EL (cell line): Measurements from ENCODE around the gene CD300E.
"Not testable (repeated sequence)": the region's sequence is repeated elsewhere in the genome, so short reads cannot be mapped to it uniquely, and the experiment has no call there.

ENCODE experiments used
- DNase-seq: peaks from one replicate; pipeline ENCODE4 v3.0.0-alpha.2; 2016

The CD300E gene

DNA sequence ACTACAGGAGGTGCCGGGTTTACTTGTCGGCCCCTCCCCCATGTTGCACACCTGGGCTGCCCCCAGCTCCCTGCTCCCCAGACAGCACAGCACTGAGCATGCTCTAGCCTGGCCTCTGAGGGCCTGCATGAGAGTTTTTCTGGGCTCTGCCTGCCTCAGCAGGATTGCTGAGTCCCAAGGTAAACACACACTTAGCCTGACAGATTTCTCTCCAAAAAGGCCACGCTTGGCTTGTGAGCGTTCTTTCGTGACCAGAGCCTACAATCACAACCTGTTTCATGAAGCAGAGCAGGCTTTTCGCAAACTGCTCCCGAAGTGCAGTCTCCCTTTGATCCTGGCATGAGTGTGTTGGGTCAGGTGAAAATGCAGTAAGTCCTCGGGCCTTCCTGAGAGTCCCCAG, 9.8 kb upstream of the CD300E start:
- DNase-seq: no peak

DNA sequence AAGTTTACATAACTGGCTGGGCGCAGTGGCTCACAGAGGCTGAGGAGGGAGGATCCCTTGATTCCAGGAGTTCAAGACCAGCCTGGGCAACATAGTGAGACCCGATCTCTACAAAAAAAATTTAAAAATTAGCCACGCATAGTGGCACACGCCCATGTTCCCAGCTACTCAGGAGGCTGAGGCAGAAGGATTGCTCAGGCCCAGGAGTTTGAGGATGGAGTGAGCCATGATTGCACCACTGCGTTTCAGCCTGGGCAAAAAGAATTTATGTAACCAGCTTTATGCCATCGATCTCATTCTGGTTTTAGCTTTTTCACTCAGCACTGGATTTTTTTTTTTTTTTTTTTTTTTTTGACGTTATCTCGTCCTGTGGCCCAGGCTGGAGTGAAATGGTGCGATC, 9.1 kb upstream of the CD300E start:
- no peak for DNase-seq

DNA sequence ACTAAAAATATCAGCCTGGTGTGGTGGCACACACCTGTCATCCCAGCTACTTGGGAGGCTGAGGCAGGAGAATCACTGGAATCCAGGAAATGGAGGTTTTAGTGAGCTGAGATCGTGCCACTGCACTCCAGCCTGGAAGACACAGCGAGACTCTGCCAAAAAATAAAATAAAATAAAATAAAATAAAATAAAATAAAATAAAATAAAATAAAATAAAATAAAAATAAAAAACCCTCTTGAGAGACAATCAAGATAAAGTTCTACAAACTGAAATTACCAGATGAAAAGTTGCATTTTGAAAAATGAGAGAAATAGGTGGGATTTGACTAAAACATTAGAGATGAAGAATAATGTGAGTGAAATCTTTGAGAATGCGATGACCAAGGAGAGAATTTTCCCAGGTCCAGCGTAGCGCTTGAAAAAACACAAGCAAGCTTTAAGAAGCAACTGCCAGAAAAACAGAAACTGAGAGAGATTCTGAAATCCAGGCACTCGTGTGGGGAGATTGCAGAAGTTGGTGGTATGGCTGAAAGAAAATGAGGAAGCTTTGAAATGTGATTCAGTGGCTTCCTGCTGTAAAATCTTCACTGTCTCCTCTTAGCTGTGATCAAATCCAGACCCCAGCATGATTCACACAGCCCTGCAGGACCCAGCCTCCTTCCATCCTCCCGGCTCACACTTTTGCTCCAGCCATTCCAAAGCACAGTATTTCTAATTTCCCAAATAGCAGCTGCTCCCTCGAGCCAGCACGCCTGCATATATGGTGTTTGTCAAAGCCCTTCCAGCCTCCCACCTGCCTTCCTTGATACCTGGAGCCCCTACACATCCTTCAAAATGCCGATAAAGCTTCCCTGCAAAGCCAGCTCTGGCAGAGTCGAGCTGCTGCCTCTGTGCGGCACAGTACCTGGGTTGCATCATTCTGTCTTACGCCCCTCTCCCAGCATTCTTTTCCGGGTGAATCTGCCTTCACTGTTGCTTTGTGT, 8.2 kb upstream of the CD300E start:
- peak; percentile 10 for DNase-seq

DNA sequence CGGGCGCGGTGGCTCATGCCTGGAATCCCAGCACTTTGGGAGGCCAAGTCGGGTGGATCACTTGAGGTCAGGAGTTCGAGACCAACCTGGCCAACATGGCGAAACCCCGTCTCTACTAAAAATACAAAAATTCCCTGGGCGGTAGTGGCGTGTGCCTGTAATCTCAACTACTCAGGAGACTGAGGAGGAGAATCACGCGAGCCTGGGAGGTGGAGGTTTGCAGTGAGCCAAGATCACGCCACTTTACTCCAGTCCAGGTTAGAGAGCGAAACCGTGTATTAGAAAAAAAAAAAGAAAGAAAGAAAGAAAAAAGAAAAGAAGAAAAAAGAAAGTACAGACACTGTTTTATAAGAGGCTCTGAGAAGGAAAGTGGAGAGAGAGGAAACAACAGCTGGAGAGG, 6.7 kb upstream of the CD300E start:
- not testable (repeated sequence) for DNase-seq

DNA sequence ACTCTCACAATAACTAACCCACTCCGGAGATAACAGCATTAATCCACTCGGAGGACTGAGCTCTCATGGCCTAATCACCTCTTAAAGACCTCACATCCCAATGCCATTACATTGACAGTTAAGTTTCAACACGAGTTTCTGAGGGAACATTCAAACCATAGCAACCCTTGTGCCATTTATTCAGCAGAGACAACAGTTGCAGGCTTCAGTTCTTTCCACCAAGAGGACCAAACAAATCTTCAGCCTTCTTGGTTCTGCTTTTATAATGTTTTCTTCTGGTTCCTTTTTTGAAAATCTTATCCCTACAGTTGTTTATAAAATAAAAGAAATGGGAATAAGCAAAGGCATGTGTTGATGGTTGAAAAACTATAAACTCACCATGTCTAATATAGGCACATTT, 2.1 kb upstream of the CD300E start:
- DNase-seq: no peak

DNA sequence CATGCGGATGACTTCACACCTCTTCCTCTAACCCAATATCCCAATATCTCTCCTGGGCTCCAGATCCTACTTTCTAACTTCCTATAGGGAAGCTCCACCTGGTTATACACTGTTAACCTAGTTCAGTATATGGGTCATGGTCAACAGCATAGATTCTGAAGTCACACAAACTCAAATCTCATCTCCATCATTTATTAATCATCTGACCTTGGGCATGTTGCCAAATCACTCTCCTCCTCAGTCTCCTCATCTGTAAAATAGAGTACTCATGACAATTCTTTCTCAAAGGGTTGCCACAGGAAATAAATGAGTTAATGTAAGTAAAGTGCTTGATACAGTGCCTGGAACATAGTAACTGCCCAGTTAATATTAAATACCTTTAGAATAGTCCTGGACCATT, 593 bp upstream of the CD300E start:
- DNase-seq: no peak

DNA sequence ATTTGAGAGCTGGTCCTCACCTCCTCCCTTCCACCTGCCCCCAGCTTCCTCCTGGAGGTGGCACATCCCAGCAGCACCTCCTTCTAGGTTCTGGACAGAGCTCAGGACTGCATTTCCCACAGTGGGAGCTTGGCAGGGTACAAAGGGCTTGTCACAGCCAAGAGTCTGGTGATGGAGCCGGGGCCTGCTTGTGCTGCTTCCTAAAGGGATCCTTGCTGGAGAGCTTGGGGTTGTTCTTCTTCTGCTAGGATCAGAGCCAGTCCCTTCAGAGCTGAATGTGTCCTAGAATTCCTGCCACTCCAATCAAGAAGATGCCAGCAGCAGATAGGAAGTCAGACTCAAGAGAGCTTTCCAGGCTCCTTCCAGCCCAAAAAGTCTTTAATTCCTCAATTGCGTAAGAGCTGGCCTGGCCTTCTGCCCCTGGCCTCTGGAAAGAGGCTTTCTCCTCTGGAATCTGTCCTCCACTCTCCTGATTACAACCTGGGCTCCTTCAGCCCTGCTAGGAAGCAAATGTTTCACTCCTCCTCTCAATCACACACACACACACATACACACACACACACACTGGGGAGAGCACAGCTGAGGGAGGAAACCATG, 4.4 kb downstream of the CD300E start:
- no peak for DNase-seq

DNA sequence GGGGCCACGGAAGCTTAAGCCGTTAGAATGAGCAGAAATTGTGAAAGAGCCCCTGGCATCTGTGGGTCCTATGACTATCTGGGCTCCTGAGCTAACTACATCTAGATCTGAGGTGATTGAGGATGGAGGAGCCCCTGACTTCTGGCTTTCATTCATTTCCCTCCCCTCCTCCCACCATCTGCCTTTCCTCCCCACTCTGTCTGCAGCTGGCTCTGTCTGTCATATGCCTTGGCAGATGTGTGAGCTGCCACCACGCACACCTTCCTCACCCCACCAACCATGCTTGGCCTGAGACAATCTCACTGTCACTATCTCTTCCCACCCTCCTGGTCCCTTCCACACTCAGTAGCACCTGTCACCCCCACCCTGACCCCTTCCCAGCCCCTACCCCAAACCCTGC, 5.1 kb downstream of the CD300E start:
- no peak for DNase-seq

DNA sequence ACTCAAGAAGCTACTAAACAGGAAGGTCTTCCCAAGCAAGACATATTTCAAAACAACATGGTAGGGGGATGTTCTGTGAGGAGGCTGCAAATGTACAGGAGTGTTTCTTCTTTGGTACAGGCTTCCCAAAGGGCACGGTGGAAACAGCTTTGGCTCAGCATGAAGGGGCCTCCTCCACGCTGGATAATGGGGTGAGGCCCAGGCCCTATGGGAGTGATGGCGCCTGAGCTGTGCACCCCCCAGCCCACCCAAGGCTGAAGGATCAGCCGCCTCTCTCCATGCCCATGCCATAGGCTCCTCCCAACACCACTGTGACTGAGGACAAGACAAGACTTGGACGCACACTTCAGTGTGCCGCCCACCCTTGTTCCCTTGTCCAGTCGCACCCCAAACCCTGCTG, 6.8 kb downstream of the CD300E start:
- DNase-seq: no peak

DNA sequence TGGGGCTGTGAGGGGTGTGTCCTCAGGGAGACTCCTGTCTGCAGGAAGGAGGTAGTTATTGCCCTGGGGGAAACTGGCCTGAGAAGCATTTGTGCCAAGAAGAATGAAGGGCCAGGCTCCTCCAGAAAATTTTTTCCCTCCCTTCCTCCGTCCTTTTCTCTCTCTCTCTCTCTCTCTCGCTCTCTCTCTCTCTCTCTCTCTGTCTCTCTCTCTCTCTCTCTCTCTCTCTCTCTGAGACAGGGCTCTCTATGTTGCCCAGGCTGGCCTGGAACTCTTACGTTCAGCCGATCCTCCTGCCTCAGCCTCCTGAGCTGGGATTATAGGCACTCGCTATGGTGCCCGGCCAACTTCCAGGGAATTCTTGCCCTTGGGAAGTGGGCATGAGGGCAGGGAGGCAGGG, 11.5 kb downstream of the CD300E start:
- DNase-seq: no peak

DNA sequence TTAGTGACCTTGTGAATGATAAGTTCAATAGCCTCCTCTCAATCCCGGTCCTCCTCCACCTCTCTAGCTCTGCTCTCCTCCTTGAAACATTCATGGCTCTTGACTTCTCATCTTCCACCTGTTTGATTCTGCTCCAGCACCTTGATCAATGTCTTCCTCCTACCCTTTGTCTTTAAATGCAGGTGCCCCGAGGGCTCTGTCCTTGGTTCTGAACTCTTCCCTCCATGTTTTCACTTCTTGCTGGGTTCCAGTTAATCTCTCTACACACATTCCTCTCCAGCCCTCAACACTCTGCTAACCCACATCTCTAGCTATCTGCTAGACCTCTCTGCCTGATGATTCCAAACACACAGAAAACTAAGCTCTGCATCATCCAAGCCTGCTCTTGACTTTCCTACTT, 13.4 kb downstream of the CD300E start:
- DNase-seq: no peak

DNA sequence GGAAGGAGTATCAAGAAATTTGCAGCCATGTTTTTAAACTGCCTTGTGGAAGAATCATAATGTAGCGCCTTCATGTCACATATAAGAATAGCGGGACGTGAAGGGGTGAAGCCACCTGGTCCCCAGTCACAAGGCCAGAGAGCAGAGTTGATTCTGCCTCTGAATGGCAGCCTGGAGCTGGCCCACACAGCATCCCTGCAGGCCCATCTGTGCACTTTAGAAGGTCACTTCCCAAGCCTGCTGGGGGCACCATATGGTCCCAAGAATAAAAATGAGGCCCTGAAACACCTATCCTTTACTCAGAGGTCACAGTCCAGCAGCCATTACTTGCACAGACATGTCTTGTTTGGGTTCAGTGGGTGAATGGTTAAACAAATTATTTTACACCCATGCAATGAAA, 15.0 kb downstream of the CD300E start:
- DNase-seq: no peak

DNA sequence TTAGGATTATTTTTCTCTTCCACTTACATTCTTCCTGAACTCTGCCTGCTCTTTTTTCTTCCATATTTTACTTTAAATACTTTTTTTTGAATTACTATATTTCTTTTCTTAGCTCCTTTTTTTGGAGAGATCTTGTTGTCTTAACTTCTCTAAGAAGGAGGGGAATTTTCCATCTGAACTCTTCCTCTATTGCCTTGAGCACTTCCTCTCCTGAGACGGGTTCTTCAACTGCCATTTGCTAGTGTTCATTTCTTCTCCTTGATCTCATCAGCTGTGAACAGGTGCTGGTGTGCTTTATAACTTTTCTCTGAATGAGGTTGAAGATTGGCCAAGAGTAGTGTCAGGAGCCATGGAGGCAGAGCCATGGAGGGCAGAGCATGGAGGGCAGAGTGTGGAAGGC, 16.3 kb downstream of the CD300E start:
- DNase-seq: no peak

DNA sequence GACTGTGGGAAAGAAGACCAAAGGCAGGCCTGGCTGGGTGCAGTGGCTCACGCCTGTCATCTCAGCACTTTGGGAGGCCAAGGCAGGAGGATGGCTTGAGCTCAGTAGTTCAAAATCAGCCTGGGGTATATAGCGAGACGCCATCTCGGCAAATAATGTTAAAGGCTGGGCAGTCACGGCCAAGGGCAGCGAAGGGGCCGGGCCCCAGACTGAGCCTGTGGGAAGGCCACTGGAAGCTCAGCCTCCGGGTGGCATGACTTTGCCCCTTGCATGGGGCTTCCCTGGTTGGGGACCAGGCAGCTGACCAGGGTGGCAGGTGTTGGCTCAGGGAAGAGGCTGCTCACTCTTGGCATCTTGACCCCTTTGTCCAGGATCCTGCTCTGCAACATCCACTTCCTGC, 17.5 kb downstream of the CD300E start:
- DNase-seq: no peak

DNA sequence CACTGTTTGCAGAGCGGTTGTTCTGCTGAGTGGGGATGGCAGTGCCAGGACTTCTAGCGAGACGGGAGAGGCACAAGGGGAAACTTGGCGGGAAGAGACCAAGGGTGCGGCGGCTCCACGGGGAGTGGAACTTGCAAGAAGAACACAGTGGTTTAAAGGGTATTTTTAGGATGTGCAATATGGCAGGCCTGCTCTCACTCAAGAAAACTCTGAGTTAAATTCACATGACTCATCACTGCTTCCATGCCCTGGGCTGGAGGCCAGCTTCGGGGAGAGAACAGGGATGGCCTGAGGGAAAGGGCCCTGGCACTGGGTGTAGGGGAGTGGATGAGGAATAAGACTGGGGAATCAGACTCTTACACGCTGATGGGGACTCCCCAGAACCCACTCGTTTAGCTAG, 18.2 kb downstream of the CD300E start:
- peak; percentile 82 for DNase-seq

DNA sequence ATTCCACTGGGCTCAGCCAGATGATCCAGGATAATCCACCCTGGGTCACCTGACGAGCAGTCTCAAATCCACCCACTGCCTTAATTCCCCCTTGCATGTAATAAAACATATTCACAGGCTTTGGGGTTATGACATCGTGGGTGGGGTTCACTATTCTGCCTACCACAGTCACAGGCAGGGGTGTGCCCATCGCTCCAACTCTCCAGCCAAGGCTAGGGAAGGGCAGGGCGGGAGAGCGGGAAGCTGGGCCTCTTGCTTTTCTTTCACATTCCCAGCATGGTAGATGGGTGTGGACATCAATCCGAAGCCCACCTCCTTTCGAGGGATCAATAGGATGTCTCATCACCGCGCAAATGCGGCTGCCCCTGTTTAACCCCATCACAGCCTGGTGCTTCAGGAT, 18.8 kb downstream of the CD300E start:
- no peak for DNase-seq

DNA sequence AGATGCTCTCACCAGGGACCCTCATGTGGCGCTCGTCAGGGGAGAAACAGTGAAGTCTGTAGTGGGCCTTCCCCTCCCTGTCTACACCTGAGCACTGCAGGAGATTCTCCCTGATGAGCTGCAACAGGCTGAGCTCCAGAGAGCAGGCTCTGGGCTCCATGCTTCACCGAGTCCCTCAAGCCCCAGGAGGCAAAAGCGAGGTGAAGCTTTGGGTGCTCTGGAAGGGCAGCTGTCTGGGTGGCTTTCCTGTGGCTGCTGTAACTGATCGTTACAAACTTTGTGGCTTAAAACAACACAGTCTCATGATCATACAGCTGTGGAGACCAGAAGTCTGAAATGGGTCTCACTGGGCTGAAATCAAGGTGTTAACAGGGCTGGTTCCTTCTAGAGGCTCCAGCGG, 19.3 kb downstream of the CD300E start:
- no peak for DNase-seq

DNA sequence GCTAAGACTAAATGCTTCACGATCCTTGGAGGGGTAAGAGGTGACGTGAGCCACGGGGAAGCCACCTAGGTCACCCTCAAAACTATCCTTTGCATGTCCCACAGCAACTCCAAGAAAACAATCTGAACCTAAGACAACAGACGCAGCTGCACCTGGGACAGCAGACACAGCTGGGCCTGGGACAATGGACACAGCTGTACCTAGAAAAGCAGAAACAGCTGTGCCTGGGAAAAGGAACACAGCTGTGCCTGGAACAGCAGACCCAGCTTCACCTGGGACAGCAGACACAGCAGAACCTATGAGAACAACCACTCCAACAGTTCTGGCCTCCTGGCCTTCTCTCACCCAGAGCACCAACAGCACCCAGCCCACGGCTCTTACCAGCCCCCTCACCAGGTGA, 19.8 kb downstream of the CD300E start:
- no peak for DNase-seq

DNA sequence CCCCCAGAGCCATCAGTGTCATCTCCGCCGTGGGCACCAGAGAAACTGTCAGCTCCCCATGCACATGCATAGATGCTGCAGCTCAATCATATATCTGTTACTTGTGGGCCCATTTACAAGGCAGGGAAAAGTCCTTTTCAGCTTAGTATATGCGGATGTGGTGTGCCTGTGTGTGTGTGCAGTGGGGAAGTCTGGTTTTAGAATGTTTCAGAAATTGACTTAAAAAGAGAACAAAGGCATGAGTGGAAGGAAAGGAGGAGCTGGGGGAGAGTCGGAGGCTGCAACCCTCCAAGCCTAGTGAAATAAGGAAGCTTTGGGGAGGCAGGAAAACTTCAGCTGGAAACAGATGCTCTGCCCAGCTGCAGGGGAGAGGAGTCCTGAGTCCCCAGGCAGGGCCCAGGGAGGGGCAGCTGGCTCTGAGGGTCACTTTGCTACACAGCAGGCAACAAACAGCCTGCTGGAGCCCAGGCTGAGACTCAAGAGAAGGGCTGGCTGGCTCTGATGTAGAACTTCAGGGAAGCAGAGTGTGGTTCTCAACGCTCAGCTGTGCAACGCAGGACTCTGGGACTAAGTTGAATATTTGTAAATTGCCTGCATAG, 20.4 kb downstream of the CD300E start:
- DNase-seq: no peak

DNA sequence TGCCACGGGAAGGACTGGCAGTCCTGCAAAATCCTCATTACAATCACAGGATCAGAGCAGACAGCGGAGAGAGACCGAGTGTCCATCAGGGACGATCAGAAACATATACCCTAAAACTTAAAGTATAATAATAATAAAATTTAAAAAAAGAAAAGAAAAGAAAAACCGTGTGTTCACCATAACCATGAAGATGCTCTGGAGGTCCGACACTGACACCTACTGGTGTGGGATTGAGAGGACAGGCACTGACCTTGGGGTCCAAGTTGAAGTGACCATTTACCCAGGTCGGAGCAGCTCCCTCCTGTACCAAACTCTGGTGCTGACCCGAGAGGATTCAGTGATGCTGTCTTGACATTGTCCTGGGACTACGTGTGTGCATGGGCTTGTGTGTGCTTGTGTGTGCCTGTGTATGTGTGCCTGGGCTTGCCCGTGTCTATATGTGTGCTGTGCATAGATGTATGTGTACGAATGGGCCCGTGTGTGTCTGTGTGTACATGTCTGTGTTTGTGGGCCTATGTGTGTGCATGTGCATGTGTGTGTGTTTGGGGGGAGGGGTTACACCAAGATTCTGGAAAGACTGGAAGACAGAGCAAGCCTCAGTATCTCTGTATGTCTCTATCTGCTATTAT, 21.5 kb downstream of the CD300E start:
- DNase-seq: peak; percentile 23

DNA sequence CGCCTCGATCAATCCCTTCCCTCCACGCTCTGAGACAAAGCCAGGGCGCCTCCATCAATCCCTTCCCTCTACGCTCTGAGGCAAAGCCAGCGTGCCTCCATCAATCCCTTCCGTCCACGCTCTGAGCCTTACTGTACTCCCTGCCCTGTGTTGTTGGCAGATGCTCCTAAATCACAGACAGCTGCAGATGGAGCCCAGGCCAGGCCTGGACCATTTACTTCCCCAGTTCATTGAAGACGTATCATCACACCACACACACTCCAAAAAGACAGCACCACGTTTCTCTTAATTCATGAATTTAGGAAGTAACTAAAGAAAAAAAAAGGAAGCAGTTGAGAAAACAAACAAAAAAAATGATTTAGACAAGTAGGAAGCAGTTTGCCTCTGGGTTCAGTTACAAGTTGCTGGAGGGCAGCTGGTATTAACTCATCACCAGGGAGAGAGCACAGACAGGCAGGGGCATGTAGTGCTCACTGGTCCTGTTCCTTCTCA, 24.0 kb downstream of the CD300E start:
- DNase-seq: no peak

DNA sequence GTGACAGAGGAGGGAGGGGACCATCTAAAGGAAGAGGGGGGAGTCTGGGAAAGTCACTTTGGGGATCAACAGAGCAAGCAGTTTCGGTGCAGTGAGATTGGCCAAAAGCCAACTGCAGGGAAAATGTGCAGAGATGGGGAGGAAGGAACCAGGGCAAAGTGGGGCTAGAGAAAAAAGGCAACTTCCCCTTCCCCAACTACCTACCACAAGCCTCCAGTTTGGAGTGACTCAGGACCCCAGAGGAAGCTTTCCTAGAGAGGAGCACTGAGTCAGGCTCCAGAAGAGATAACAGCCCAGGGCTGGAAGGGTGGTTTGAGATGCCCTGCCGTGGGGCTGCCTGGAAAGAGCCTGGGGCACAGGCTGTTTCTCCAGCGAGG, 24.5 kb downstream of the CD300E start:
- DNase-seq: no peak

DNA sequence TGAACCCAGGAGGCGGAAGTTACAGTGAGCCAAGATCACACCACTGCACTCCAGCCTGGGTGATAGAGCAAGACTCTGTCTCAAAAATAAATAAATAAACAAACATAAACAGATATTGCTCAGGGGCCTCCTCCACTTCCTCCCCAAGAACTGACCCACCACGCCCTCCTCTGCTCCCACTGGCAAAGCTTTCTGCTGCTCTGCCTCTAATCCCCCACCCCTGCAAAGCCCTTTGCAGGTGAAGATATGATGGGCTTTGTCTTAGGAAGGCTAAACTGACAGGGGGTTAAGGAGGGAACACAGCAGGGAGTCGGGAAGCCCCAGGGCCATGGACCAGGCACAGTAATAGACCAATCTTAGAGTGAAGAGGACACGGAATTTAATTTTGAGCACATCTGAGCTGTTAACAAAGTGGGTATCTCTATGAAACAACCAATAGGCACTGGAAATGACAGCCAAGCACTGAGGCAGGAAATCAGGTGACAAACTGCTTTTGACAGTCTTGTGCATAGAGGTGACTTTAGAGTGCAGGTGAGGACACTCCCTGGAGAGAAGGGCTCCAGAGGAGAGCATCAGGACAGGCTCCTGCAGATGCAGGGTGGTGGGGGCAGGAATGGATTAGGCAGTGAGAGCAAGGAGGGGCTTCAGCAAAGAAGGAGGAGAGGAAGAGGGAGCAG, 25.1 kb downstream of the CD300E start:
- no peak for DNase-seq
